Left ventricle myocardium inferior (tissue), 1 donor: ENCODE measurements around the gene HS3ST1. TPM values are rescaled to one million over a fixed set of nuclear protein-coding genes. Genes with fewer than 3 reads are reported as not detected.

Experiments
- DNase-seq: peaks from one replicate; pipeline ENCODE4 v3.0.0-alpha.2; 2020
- H3K27ac ChIP-seq: fragments of 200-600 bp; replicated peaks from 2 replicates; pipeline ENCODE4 v1.8.0; 2021
- H3K27me3 ChIP-seq: fragments of 200-600 bp; 2 replicates; pipeline ENCODE4 v1.8.0; 2021; ENCODE audit warnings: low read depth
- H3K36me3 ChIP-seq: fragments of 200-600 bp; 2 replicates; pipeline ENCODE4 v1.8.0; 2021
- H3K4me1 ChIP-seq: fragments of 200-600 bp; 2 replicates; pipeline ENCODE4 v1.8.0; 2021
- H3K4me3 ChIP-seq: fragments of 200-600 bp; 2 replicates; pipeline ENCODE4 v1.8.0; 2021; ENCODE audit warnings: mild to moderate bottlenecking, moderate library complexity
- H3K9me3 ChIP-seq: fragments of 200-600 bp; replicated peaks from 2 replicates; pipeline ENCODE4 v1.8.0; 2021
- CTCF ChIP-seq: fragments of 200-600 bp; IDR thresholded peaks from 2 replicates; pipeline ENCODE4 v1.8.0; 2021; ENCODE audit warnings: antibody characterized with exemption, mild to moderate bottlenecking, borderline replicate concordance
- intact Hi-C: fragments of 100-400 bp; cut with micrococcal nuclease; formaldehyde crosslinking; loops from one replicate; pipeline ENCODE4 v1.11.0; 2022
- total RNA-seq: library from RNA; stranded (reverse); fragmentation: NEBNext Ultra II Directional; extraction: Animal tissue kit (Norgen Biotek cat#: 25700); gene quantifications from one replicate; pipeline ENCODE4 v1.2.1, GENCODE V29; 2021
- donor health status: DM: no; HTN: yes; CAD: no; lungs with severe emphysema.

Gene HS3ST1
- total RNA-seq, 1 donor from 2014 or later, result 2.4 TPM

GRCh38 chr4:11463707-11464106 lies 35.0 kb upstream of the HS3ST1 start:
- no peak for DNase-seq
- peaks cover 34% of the 10 kb centered on the region for H3K9me3 ChIP-seq
- no peaks in the 10 kb centered on the region for H3K27me3 ChIP-seq
- no peak overlapping the region for H3K4me3 ChIP-seq
- no peak overlapping the region for H3K27ac ChIP-seq
- TF ChIP-seq CTCF, result no peak
- no peaks in the 10 kb centered on the region for H3K4me1 ChIP-seq
- H3K36me3 ChIP-seq, result no peaks in the 10 kb centered on the region
- intact Hi-C loops, result no loop called here

GRCh38 chr4:11456401-11456800 lies 27.7 kb upstream of the HS3ST1 start:
- intact Hi-C loops, result no loop called here
- Histone ChIP-seq H3K27me3 (peaks cover 3% of the 10 kb centered on the region), H3K36me3 (no peaks in the 10 kb centered on the region), H3K9me3 (peaks cover 22% of the 10 kb centered on the region), H3K27ac (no peak overlapping the region), H3K4me3 (no peak overlapping the region), H3K4me1 (no peaks in the 10 kb centered on the region)
- no peak for DNase-seq
- no peak for TF ChIP-seq CTCF

GRCh38 chr4:11455201-11455835 lies 26.6 kb upstream of the HS3ST1 start:
- peaks cover 12% of the 10 kb centered on the region for H3K9me3 ChIP-seq
- H3K27ac ChIP-seq, result no peak overlapping the region
- no peak for DNase-seq
- no peaks in the 10 kb centered on the region for H3K36me3 ChIP-seq
- H3K4me3 ChIP-seq, result no peak overlapping the region
- H3K27me3 ChIP-seq, result peaks cover 3% of the 10 kb centered on the region
- intact Hi-C loops, result no loop called here
- no peak for TF ChIP-seq CTCF
- H3K4me1 ChIP-seq, result no peaks in the 10 kb centered on the region

- no peak overlapping the region for H3K4me3 ChIP-seq
- intact Hi-C loops, result no loop called here
- no peaks in the 10 kb centered on the region for H3K36me3 ChIP-seq
- no peak for TF ChIP-seq CTCF
- no peaks in the 10 kb centered on the region for H3K9me3 ChIP-seq
- DNase-seq, result no peak
- no peaks in the 10 kb centered on the region for H3K4me1 ChIP-seq
- peaks cover 3% of the 10 kb centered on the region for H3K27me3 ChIP-seq
- H3K27ac ChIP-seq, result no peak overlapping the region
Observed at GRCh38 chr4:11451716-11452115, 23.0 kb upstream of the HS3ST1 start.

- intact Hi-C loops, result no loop called here
- H3K36me3 ChIP-seq, result no peaks in the 10 kb centered on the region
- no peak overlapping the region for H3K27ac ChIP-seq
- no peaks in the 10 kb centered on the region for H3K27me3 ChIP-seq
- H3K4me1 ChIP-seq, result peaks cover 9% of the 10 kb centered on the region
- TF ChIP-seq CTCF, result no peak
- H3K9me3 ChIP-seq, result no peaks in the 10 kb centered on the region
- no peak overlapping the region for H3K4me3 ChIP-seq
- DNase-seq, result no peak
Observed at GRCh38 chr4:11446155-11446811, 17.6 kb upstream of the HS3ST1 start.
